ENCODE measurements around the gene RHCG.

The RHCG gene

DNA sequence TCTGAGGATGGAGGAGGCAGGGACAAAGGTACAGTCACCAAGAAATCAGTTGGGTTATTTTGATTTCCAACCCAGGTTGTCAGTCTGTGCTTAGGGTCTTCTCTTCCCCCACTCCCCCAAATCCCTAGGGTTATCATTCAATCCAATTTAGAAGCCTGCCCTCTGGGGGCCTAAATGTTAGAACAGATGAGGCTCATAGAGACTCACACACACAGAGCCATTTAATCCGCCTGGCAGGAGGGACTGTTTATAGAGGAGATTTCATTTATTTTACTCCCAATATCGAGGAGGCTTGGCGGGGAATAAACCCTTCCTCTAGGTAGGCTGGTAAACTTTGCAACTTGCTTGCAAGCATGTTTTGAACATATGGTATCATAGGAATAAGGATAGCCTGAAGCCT, 52.8 kb downstream of the RHCG start:
- no peak for TF ChIP-seq ZFX (IDR thresholded peaks at IDR 0.05; ENCODE audit: borderline replicate concordance)
- TF ChIP-seq, protein P1, sequence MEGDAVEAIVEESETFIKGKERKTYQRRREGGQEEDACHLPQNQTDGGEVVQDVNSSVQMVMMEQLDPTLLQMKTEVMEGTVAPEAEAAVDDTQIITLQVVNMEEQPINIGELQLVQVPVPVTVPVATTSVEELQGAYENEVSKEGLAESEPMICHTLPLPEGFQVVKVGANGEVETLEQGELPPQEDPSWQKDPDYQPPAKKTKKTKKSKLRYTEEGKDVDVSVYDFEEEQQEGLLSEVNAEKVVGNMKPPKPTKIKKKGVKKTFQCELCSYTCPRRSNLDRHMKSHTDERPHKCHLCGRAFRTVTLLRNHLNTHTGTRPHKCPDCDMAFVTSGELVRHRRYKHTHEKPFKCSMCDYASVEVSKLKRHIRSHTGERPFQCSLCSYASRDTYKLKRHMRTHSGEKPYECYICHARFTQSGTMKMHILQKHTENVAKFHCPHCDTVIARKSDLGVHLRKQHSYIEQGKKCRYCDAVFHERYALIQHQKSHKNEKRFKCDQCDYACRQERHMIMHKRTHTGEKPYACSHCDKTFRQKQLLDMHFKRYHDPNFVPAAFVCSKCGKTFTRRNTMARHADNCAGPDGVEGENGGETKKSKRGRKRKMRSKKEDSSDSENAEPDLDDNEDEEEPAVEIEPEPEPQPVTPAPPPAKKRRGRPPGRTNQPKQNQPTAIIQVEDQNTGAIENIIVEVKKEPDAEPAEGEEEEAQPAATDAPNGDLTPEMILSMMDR (IDR thresholded peaks at IDR 0.05), result no peak
- no peak overlapping the region for H3K27ac ChIP-seq

GRCh38 chr15:89442671-89443307, 53.6 kb downstream of the RHCG start:
- TF ChIP-seq, protein P1 (IDR thresholded peaks at IDR 0.05), result peak; percentile 87
- TF ChIP-seq ZFX (IDR thresholded peaks at IDR 0.05; ENCODE audit: borderline replicate concordance), result no peak
- no peak overlapping the region for H3K27ac ChIP-seq

- no peak overlapping the region for H3K27ac ChIP-seq
- TF ChIP-seq ZFX (IDR thresholded peaks at IDR 0.05; ENCODE audit: borderline replicate concordance), result no peak
- TF ChIP-seq, protein P1 (IDR thresholded peaks at IDR 0.05), result no peak
These were observed 54.2 kb downstream of the RHCG start for GRCh38 chr15:89442155-89442554.

DNA sequence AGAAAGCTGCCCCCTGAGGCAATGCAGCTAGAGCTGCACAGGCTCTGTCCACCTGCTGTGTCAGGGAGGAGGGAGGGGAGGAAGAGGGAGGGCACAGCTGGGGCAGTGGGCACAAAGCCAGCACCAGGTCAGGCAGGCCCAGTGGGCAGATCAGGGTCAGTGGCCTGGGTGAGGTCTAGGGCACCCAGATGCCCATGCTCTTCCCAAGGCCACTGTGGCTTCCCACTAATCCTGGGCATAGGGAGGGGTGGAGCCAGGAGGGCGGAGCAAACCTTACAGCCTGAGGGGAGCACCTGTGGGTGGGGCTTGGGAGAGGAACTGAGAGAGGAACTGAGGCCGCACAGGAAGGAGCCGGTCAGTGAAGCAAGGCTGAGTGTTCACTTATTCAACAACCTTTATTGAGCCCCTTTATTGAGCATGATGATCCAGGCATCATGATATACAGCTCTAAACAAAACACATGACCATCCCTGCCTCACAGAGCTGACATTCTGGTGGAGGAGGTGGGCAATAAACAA, 55.0 kb downstream of the RHCG start:
- no peak for TF ChIP-seq ZFX (IDR thresholded peaks at IDR 0.05; ENCODE audit: borderline replicate concordance)
- TF ChIP-seq, protein P1 (IDR thresholded peaks at IDR 0.05), result no peak
- H3K27ac ChIP-seq, result no peak overlapping the region

DNA sequence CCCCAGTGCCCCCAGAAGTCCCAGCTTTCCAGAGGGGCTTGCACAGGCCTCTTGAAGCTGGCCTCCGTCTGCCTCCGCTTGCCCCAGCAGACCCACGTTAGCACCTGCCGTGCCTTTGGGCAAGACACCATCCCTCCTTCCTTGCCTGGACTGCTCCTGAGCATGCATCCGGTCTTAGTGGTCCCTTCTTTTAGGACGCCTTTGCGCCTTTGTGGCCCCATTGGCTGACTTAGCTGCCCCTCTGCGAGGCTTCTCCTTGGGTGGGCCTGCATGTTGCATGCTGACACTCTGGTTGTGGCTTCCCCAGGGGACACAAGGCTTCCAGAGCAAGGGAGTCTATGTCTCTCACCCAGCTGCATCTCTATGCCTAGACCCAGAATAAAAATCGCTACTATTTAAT, 56.6 kb downstream of the RHCG start:
- TF ChIP-seq, protein P1 (IDR thresholded peaks at IDR 0.05), result no peak
- no peak for TF ChIP-seq ZFX (IDR thresholded peaks at IDR 0.05; ENCODE audit: borderline replicate concordance)
- H3K27ac ChIP-seq, result no peak overlapping the region

- no peak overlapping the region for H3K27ac ChIP-seq
- TF ChIP-seq ZFX (IDR thresholded peaks at IDR 0.05; ENCODE audit: borderline replicate concordance), result no peak
- TF ChIP-seq, protein P1 (IDR thresholded peaks at IDR 0.05), result no peak
These were observed 59.6 kb downstream of the RHCG start for GRCh38 chr15:89436560-89437311.

GRCh38 chr15:89435362-89435761, 61.0 kb downstream of the RHCG start:
- no peak for TF ChIP-seq ZFX (IDR thresholded peaks at IDR 0.05; ENCODE audit: borderline replicate concordance)
- H3K27ac ChIP-seq, result no peak overlapping the region

Data from 22Rv1 (cell line).